Smooth muscle cell (in vitro differentiated cells): ENCODE data around the gene LRFN4. TPM values are rescaled to one million over a fixed set of nuclear protein-coding genes. Genes with fewer than 3 reads are reported as not detected.

ENCODE experiments used
- DNase-seq: peaks from one replicate; lab custom pipeline; 2025; ENCODE audit not compliant: unreplicated experiment; lab: John Stamatoyannopoulos, UW
- H2AFZ ChIP-seq: fragments of 200-600 bp; sonication (generic); 2 replicates; pipeline ENCODE4 v1.6.0; 2016; ENCODE audit warnings: antibody characterized with exemption, low read depth, mild to moderate bottlenecking
- H3F3A ChIP-seq: fragments of 200-600 bp; sonication (generic); 2 replicates; pipeline ENCODE4 v1.6.0; 2017; ENCODE audit warnings: antibody characterized with exemption, low read depth
- H3K27ac ChIP-seq: fragments of 200-600 bp; sonication (generic); 2 replicates; pipeline ENCODE4 v1.5.1; 2016; ENCODE audit warnings: low read depth, mild to moderate bottlenecking
- H3K27me3 ChIP-seq: fragments of 200-600 bp; sonication (generic); 2 replicates; pipeline ENCODE4 v1.6.1; 2016; ENCODE audit warnings: low read depth, mild to moderate bottlenecking
- H3K36me3 ChIP-seq: fragments of 200-600 bp; sonication (generic); 2 replicates; pipeline ENCODE4 v1.5.1; 2016; ENCODE audit warnings: low read depth
- H3K4me1 ChIP-seq: fragments of 200-600 bp; sonication (generic); 2 replicates; pipeline ENCODE4 v1.5.1; 2016; ENCODE audit warnings: low read depth
- H3K4me2 ChIP-seq: fragments of 200-600 bp; sonication (generic); 2 replicates; pipeline ENCODE4 v1.6.0; 2016; ENCODE audit warnings: mild to moderate bottlenecking
- H3K4me3 ChIP-seq: fragments of 200-600 bp; sonication (generic); 2 replicates; pipeline ENCODE4 v1.5.1; 2016; ENCODE audit warnings: mild to moderate bottlenecking
- H3K79me2 ChIP-seq: fragments of 200-600 bp; sonication (generic); 2 replicates; pipeline ENCODE4 v1.6.0; 2016; ENCODE audit warnings: low read depth, mild to moderate bottlenecking
- H3K9ac ChIP-seq: fragments of 200-600 bp; sonication (generic); 2 replicates; pipeline ENCODE4 v1.6.0; 2016; ENCODE audit warnings: low read depth
- H3K9me3 ChIP-seq: fragments of 200-600 bp; sonication (generic); replicated peaks from 2 replicates; pipeline ENCODE4 v1.5.1; 2016; ENCODE audit warnings: low read depth
- H4K20me1 ChIP-seq: fragments of 200-600 bp; sonication (generic); 2 replicates; pipeline ENCODE4 v1.6.0; 2016; ENCODE audit warnings: low read depth
- CTCF ChIP-seq: fragments of 200-600 bp; sonication (generic); IDR thresholded peaks from 2 replicates; pipeline ENCODE4 v1.5.1; 2017; ENCODE audit warnings: borderline replicate concordance, mild to moderate bottlenecking, antibody characterized with exemption; ENCODE audit not compliant: insufficient read depth, poor library complexity, severe bottlenecking
- WGBS: methylation state at CpG from one replicate; pipeline ENCODE4 v1.1.7; 2016; ENCODE audit warnings: low lambda C conversion rate; 5-methylcytosine and 5-hydroxymethylcytosine counted together
- polyA plus RNA-seq: library from polyadenylated mRNA; unstranded; fragments of >200 nt; fragmentation: Nextera tagmentation; extraction: Ambion mirVana; gene quantifications from 2 replicates; pipeline ENCODE4 v1.2.1, GENCODE V29; 2016
- total RNA-seq: library from RNA; depleted of rRNA; stranded (reverse); fragments of >200 nt; gene quantifications from 2 replicates; pipeline ENCODE4 v1.2.3, GENCODE V29; 2014

Gene LRFN4
- total and polyA plus RNA-seq, 2 experiments from 2014 or later = 14.7 to 37.6 TPM

- H3K4me2 ChIP-seq = peak overlapping the region; percentile 4
- H4K20me1 ChIP-seq = no peaks in the 10 kb centered on the region
- H3K9me3 ChIP-seq = no peaks in the 10 kb centered on the region
- TF ChIP-seq CTCF = no peak
- H3K79me2 ChIP-seq = no peaks in the 10 kb centered on the region
- H2AFZ ChIP-seq = no peak overlapping the region
- no peak overlapping the region for H3K9ac ChIP-seq
- no peaks in the 10 kb centered on the region for H3K36me3 ChIP-seq
- H3K27me3 ChIP-seq = no peaks in the 10 kb centered on the region
- no peak overlapping the region for H3K27ac ChIP-seq
- DNase-seq = no peak
- H3F3A ChIP-seq = peaks cover 4% of the 10 kb centered on the region
- H3K4me3 ChIP-seq = no peak overlapping the region
- H3K4me1 ChIP-seq = peaks cover 18% of the 10 kb centered on the region
- 61% methylated on average over 5 of the region's 5 CpGs for WGBS
Observed at GRCh38 chr11:66814678-66815077, 42.2 kb upstream of the LRFN4 start.

- WGBS = 77% methylated on average over 1 of the region's 1 CpG
- H3K79me2 ChIP-seq = no peaks in the 10 kb centered on the region
- peaks cover 7% of the 10 kb centered on the region for H3F3A ChIP-seq
- no peak overlapping the region for H3K4me3 ChIP-seq
- no peaks in the 10 kb centered on the region for H3K36me3 ChIP-seq
- no peak for TF ChIP-seq CTCF
- H2AFZ ChIP-seq = no peak overlapping the region
- no peak overlapping the region for H3K9ac ChIP-seq
- peak overlapping the region; percentile 18 for H3K27ac ChIP-seq
- no peak for DNase-seq
- H3K4me2 ChIP-seq = no peak overlapping the region
- H3K4me1 ChIP-seq = peaks cover 23% of the 10 kb centered on the region
- H3K9me3 ChIP-seq = no peaks in the 10 kb centered on the region
- H4K20me1 ChIP-seq = peaks cover 1% of the 10 kb centered on the region
- no peaks in the 10 kb centered on the region for H3K27me3 ChIP-seq
Observed at GRCh38 chr11:66815646-66816045, 41.2 kb upstream of the LRFN4 start.

- Histone ChIP-seq H3K79me2 (no peaks in the 10 kb centered on the region), H3K9ac (no peak overlapping the region), H2AFZ (no peak overlapping the region), H4K20me1 (peaks cover 3% of the 10 kb centered on the region), H3K36me3 (no peaks in the 10 kb centered on the region), H3K4me2 (peak overlapping the region; percentile 50), H3K27me3 (no peaks in the 10 kb centered on the region), H3F3A (peaks cover 15% of the 10 kb centered on the region), H3K27ac (peak overlapping the region; percentile 60), H3K4me1 (peaks cover 20% of the 10 kb centered on the region), H3K4me3 (no peak overlapping the region), H3K9me3 (no peaks in the 10 kb centered on the region)
- DNase-seq = no peak
- 12% methylated on average over 3 of the region's 3 CpGs for WGBS
- TF ChIP-seq CTCF = no peak
Observed at GRCh38 chr11:66818231-66818955, 38.5 kb upstream of the LRFN4 start.

GRCh38 chr11:66820381-66820780, 36.5 kb upstream of the LRFN4 start:
- DNase-seq = no peak
- no peaks in the 10 kb centered on the region for H3K36me3 ChIP-seq
- no peaks in the 10 kb centered on the region for H3K27me3 ChIP-seq
- H3K4me3 ChIP-seq = no peak overlapping the region
- no peak for TF ChIP-seq CTCF
- WGBS = 3% methylated on average over 3 of the region's 3 CpGs
- H4K20me1 ChIP-seq = peaks cover 3% of the 10 kb centered on the region
- H3K27ac ChIP-seq = peak overlapping the region; percentile 65
- H3K9ac ChIP-seq = no peak overlapping the region
- peaks cover 15% of the 10 kb centered on the region for H3F3A ChIP-seq
- no peaks in the 10 kb centered on the region for H3K79me2 ChIP-seq
- no peak overlapping the region for H2AFZ ChIP-seq
- H3K4me1 ChIP-seq = peaks cover 20% of the 10 kb centered on the region
- peak overlapping the region; percentile 67 for H3K4me2 ChIP-seq
- H3K9me3 ChIP-seq = no peaks in the 10 kb centered on the region
